NK-92 (cell line): ENCODE data around the gene ABHD16A.

ENCODE experiments used
- DNase-seq: peaks from one replicate; lab custom pipeline; 2025; ENCODE audit not compliant: unreplicated experiment; lab: John Stamatoyannopoulos, UW

ABHD16A gene

GRCh38 chr6:31732029-31732428 lies 28.9 kb upstream of the ABHD16A start:
- no peak for DNase-seq

- no peak for DNase-seq
These were observed 27.5 kb upstream of the ABHD16A start for GRCh38 chr6:31730631-31731086.

- no peak for DNase-seq
These were observed 27.0 kb upstream of the ABHD16A start for GRCh38 chr6:31729979-31730630.

- no peak for DNase-seq
These were observed 26.4 kb upstream of the ABHD16A start for GRCh38 chr6:31729515-31729978.

- no peak for DNase-seq
These were observed 25.8 kb upstream of the ABHD16A start, which contains the start of gene DDAH2 for GRCh38 chr6:31728767-31729514. Gene DDAH2 (minus strand): TSS chr6:31729299. CDS start chr6:31729161, 138 bp downstream.

- no peak for DNase-seq
These were observed 24.9 kb upstream of the ABHD16A start for GRCh38 chr6:31727717-31728671.

GRCh38 chr6:31727034-31727716 lies 24.1 kb upstream of the ABHD16A start:
- no peak for DNase-seq

GRCh38 chr6:31725502-31726350 lies 22.6 kb upstream of the ABHD16A start:
- DNase-seq = no peak

- no peak for DNase-seq
These were observed 21.0 kb upstream of the ABHD16A start for GRCh38 chr6:31723980-31724691.

GRCh38 chr6:31723245-31723979 lies 20.3 kb upstream of the ABHD16A start, which contains the start of gene MPIG6B:
Gene MPIG6B (plus strand): TSS chr6:31723373. CDS start chr6:31723384, 11 bp downstream.
- DNase-seq = no peak

- no peak for DNase-seq
These were observed 19.0 kb upstream of the ABHD16A start for GRCh38 chr6:31722173-31722572.

GRCh38 chr6:31721351-31722020 lies 18.4 kb upstream of the ABHD16A start, which contains the start of gene LY6G6C:
Gene LY6G6C (minus strand): TSS chr6:31721746. CDS start chr6:31721679, 67 bp downstream.
- no peak for DNase-seq

- no peak for DNase-seq
These were observed 17.2 kb upstream of the ABHD16A start for GRCh38 chr6:31720196-31720770.

GRCh38 chr6:31719001-31719400 lies 15.9 kb upstream of the ABHD16A start:
- DNase-seq = no peak

GRCh38 chr6:31718265-31718664 lies 15.1 kb upstream of the ABHD16A start:
- DNase-seq = no peak

- no peak for DNase-seq
These were observed 14.5 kb upstream of the ABHD16A start for GRCh38 chr6:31717499-31718222.
